PC-3 (cell line): ENCODE results near the gene RBM6.

ENCODE experiments used
- EZH2 ChIP-seq: fragments of 300-600 bp; sonication (generic); IDR thresholded peaks from one replicate; pipeline ENCODE4 v1.6.1; 2017; ENCODE audit warnings: antibody characterized with exemption, mild to moderate bottlenecking, low read length; ENCODE audit not compliant: unreplicated experiment
- EZH2phosphoT487 ChIP-seq: fragments of 300-600 bp; sonication (generic); IDR thresholded peaks from 2 replicates; pipeline ENCODE4 v1.6.1; 2018; ENCODE audit warnings: mild to moderate bottlenecking, antibody characterized with exemption, low read length, borderline replicate concordance
- TF ChIP-seq, protein P1 (sequence below): fragments of 300-600 bp; sonication (generic); conservative IDR thresholded peaks from 2 replicates; pipeline ENCODE4 v1.5.1; 2017; ENCODE audit warnings: antibody characterized with exemption, low read depth, mild to moderate bottlenecking, low read length

GRCh38 chr3:50078091-50078490 is 138.1 kb downstream of the RBM6 start:
- TF ChIP-seq, protein P1, sequence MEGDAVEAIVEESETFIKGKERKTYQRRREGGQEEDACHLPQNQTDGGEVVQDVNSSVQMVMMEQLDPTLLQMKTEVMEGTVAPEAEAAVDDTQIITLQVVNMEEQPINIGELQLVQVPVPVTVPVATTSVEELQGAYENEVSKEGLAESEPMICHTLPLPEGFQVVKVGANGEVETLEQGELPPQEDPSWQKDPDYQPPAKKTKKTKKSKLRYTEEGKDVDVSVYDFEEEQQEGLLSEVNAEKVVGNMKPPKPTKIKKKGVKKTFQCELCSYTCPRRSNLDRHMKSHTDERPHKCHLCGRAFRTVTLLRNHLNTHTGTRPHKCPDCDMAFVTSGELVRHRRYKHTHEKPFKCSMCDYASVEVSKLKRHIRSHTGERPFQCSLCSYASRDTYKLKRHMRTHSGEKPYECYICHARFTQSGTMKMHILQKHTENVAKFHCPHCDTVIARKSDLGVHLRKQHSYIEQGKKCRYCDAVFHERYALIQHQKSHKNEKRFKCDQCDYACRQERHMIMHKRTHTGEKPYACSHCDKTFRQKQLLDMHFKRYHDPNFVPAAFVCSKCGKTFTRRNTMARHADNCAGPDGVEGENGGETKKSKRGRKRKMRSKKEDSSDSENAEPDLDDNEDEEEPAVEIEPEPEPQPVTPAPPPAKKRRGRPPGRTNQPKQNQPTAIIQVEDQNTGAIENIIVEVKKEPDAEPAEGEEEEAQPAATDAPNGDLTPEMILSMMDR = no peak
- TF ChIP-seq EZH2phosphoT487 = no peak
- TF ChIP-seq EZH2 = no peak
